HL-60/S4 treated with phorbol 12-myristate 13-acetate at 8.2 ng/mL for 4 days and 3 days (cell line): ENCODE results near the gene PPM1H.

Experiments used
- in situ Hi-C: fragments of 300-500 bp; cut with MboI; formaldehyde crosslinking; loops from 2 replicates; pipeline ENCODE4 v1.15.0; 2022; ENCODE audit warnings: low sequenced_read_pairs

The PPM1H gene

GRCh38 chr12:62659453-62660295 lies 275.3 kb downstream of the PPM1H start:
- in situ Hi-C loops, result no loop called here

GRCh38 chr12:62658910-62659309 lies 276.0 kb downstream of the PPM1H start:
- in situ Hi-C loops, result no loop called here

GRCh38 chr12:62657363-62657632 lies 277.7 kb downstream of the PPM1H start:
- in situ Hi-C loops, result no loop called here

- in situ Hi-C loops, result no loop called here
Observed at GRCh38 chr12:62656591-62657362, 278.2 kb downstream of the PPM1H start.

- in situ Hi-C loops, result no loop called here
Observed at GRCh38 chr12:62655666-62656151, 279.2 kb downstream of the PPM1H start.

GRCh38 chr12:62654326-62655241 lies 280.4 kb downstream of the PPM1H start:
- in situ Hi-C loops, result no loop called here

GRCh38 chr12:62653740-62654139 lies 281.2 kb downstream of the PPM1H start:
- in situ Hi-C loops, result no loop called here

GRCh38 chr12:62653304-62653703 lies 281.6 kb downstream of the PPM1H start:
- in situ Hi-C loops, result no loop called here

GRCh38 chr12:62651138-62651537 lies 283.8 kb downstream of the PPM1H start:
- in situ Hi-C loops, result no loop called here

- in situ Hi-C loops, result no loop called here
Observed at GRCh38 chr12:62649412-62650138, 285.4 kb downstream of the PPM1H start.

GRCh38 chr12:62647586-62647985 lies 287.4 kb downstream of the PPM1H start:
- in situ Hi-C loops, result no loop called here

- in situ Hi-C loops, result no loop called here
Observed at GRCh38 chr12:62646566-62646965, 288.4 kb downstream of the PPM1H start.

GRCh38 chr12:62643486-62643885 lies 291.5 kb downstream of the PPM1H start:
- in situ Hi-C loops, result no loop called here

GRCh38 chr12:62642486-62642885 lies 292.5 kb downstream of the PPM1H start:
- in situ Hi-C loops, result no loop called here

GRCh38 chr12:62640910-62641448 lies 294.0 kb downstream of the PPM1H start:
- in situ Hi-C loops, result no loop called here

GRCh38 chr12:62637679-62638078 lies 297.3 kb downstream of the PPM1H start:
- in situ Hi-C loops, result no loop called here

- in situ Hi-C loops, result no loop called here
Observed at GRCh38 chr12:62635649-62636048, 299.3 kb downstream of the PPM1H start.

GRCh38 chr12:62632411-62632918 lies 302.5 kb downstream of the PPM1H start:
- in situ Hi-C loops, result no loop called here

GRCh38 chr12:62631471-62632410 lies 303.2 kb downstream of the PPM1H start:
- in situ Hi-C loops, result no loop called here
